Nephron (organoid): Measurements from ENCODE around the gene WFDC11.
"Not testable (repeated sequence)": the region's sequence is repeated elsewhere in the genome, so short reads cannot be mapped to it uniquely, and the experiment has no call there.

ENCODE experiments used
- H3K27ac Mint-ChIP-seq, 3 experiments: 2 replicates each; pipeline ENCODE4 v1.8.0; 2020; ENCODE audit warnings: mixed read lengths in 3 of 3, mild to moderate bottlenecking in 2 of 3, moderate library complexity in 1 of 3
- H3K27me3 Mint-ChIP-seq: 2 replicates; pipeline ENCODE4 v1.8.0; 2021; ENCODE audit warnings: low read depth, mild to moderate bottlenecking, moderate library complexity, mixed read lengths
- H3K36me3 Mint-ChIP-seq: 2 replicates; pipeline ENCODE4 v1.8.0; 2020; ENCODE audit warnings: low read depth, mixed read lengths
- H3K4me1 Mint-ChIP-seq: 2 replicates; pipeline ENCODE4 v1.8.0; 2020; ENCODE audit warnings: mixed read lengths
- H3K4me3 Mint-ChIP-seq, 3 experiments: 2 replicates each; pipeline ENCODE4 v1.8.0; 2020; ENCODE audit warnings: mild to moderate bottlenecking in 3 of 3, mixed read lengths in 3 of 3, moderate library complexity in 2 of 3
- H3K9me3 Mint-ChIP-seq: 2 replicates; pipeline ENCODE4 v1.8.0; 2020; ENCODE audit warnings: mixed read lengths
- TF ChIP-seq, protein P1 (sequence below), 3 experiments: fragments of 200-600 bp; sonication (generic); IDR thresholded peaks; one replicate each; pipeline ENCODE4 v1.5.0; 2021; ENCODE audit warnings: antibody characterized with exemption in 3 of 3; ENCODE audit not compliant: unreplicated experiment in 3 of 3

Gene WFDC11

DNA sequence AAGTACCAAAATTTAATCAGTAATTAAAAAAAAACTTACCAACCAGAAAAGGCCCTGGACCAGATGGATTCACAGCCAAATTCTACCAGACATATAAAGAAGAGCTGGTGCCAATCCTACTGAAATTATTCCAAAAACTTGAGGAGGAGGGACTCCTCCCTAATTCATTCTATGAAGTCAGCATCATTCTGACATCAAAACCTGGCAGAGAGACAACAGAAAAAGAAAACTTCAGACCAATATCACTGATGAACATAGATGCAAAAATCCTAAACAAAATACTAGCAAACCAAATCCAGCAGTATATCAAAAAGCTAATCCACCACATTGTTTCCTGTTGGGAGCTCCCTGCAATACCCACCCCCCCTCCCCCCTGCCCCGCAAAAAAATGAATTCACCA, at the start of gene WFDC11:
WFDC11 (minus strand) TSS at position 101 of the 400 bp plus-strand sequence. CDS start 19,639 bp downstream, outside the sequence.
- TF ChIP-seq, protein P1, sequence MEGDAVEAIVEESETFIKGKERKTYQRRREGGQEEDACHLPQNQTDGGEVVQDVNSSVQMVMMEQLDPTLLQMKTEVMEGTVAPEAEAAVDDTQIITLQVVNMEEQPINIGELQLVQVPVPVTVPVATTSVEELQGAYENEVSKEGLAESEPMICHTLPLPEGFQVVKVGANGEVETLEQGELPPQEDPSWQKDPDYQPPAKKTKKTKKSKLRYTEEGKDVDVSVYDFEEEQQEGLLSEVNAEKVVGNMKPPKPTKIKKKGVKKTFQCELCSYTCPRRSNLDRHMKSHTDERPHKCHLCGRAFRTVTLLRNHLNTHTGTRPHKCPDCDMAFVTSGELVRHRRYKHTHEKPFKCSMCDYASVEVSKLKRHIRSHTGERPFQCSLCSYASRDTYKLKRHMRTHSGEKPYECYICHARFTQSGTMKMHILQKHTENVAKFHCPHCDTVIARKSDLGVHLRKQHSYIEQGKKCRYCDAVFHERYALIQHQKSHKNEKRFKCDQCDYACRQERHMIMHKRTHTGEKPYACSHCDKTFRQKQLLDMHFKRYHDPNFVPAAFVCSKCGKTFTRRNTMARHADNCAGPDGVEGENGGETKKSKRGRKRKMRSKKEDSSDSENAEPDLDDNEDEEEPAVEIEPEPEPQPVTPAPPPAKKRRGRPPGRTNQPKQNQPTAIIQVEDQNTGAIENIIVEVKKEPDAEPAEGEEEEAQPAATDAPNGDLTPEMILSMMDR (IDR thresholded peaks at IDR 0.05; ENCODE audit: unreplicated experiment in 3 of 3) = no peak
- Mint-ChIP-seq H3K4me1 (no peaks in the 10 kb centered on the region), H3K36me3 (no peaks in the 10 kb centered on the region), H3K27me3 (no peaks in the 10 kb centered on the region), H3K4me3 (no peak within 1 kb of the TSS), H3K27ac (no peak within 1 kb of the TSS), H3K9me3 (peaks cover 8% of the 10 kb centered on the region)

DNA sequence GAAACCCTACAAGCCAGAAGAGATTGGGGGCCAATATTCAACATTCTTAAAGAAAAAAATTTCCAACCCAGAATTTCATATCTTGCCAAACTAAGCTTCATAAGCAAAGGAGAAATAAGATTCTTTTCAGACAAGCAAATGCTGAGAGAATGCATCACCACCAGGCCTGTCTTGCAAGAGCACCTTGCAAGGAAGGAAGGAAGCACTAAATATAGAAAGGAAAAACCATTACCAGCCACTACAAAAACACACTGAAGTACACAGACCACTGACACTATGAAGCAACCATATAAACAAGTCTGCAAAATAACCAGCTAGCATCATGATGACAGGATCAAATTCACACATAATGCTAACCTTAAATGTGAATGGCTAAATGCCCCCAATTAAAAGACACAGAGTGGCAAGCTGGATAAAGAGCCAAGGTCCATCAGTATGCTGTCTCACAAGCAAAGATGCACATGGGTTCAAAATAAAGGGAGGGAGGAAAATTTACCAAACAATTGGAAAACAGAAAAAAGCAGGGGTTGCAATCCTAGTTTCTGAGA, 46.2 kb upstream of the WFDC11 start:
- H3K4me1 Mint-ChIP-seq = not testable (repeated sequence)

DNA sequence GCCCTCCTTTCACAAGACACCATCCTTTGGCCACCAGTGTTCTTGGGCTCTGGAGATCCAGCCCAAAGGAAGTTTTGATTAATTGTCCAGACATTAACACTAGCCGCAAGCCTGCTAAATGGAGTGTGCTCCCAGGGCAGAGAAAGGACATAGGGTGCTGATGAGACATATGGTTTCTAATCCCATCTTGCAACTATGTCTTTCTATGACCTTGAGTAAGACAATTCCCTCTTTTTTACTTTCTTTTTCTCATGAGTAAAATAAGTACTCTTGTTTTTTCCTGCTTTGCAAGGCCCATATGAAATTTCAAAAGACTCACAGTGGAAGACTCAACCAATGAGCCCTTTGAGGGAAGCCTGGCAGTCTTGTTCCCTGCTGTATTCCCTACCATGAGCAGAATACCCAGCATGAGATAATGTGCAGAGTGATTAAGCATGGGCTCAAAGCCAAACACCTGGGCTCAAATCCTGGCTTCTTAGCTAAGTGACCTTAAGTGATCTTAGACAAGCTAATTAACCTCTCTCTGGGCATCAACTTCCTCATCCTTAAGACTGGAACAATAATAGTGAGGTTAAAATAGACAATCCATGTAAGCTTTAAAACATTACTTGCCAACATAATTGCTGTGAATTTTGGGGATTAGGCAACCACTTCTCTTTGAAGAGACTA, 35.1 kb upstream of the WFDC11 start, which contains the start of gene WFDC10B:
WFDC10B (minus strand) TSS at position 51 of the 669 bp plus-strand sequence. CDS start 19,027 bp downstream, outside the sequence.
- Mint-ChIP-seq H3K9me3 (no peaks in the 10 kb centered on the region), H3K36me3 (no peaks in the 10 kb centered on the region), H3K27ac (no peak within 1 kb of the TSS), H3K27me3 (peaks cover 11% of the 10 kb centered on the region), H3K4me3 (no peak within 1 kb of the TSS), H3K4me1 (no peaks in the 10 kb centered on the region)
- TF ChIP-seq, protein P1 (IDR thresholded peaks at IDR 0.05; ENCODE audit: unreplicated experiment in 3 of 3) = no peak

More for the DNA sequence above, 46.2 kb upstream of the WFDC11 start:
- H3K9me3 Mint-ChIP-seq = peaks cover 20% of the 10 kb centered on the region
- H3K36me3 Mint-ChIP-seq, H3K27ac Mint-ChIP-seq, H3K27me3 Mint-ChIP-seq, H3K4me3 Mint-ChIP-seq: not testable (repeated sequence)

DNA sequence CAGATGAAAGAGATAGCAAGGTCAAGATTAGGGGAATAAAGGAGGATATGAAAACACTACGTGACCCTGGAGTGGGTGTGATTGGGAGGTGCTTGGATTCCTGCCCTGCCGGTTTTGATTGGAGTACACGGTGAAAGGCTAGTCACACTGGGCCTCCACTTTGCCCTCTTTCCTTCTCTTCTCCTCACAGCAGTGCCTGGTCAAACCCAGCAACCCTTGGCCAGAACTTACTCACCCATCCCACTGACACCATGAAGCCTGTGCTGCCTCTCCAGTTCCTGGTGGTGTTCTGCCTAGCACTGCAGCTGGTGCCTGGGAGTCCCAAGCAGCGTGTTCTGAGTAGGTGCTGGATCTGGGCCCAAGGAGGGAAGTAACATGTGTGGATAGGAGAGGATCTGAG, 31.8 kb upstream of the WFDC11 start, which contains the start of gene WFDC13:
WFDC13 (plus strand) TSS at position 166 of the 400 bp plus-strand sequence; CDS start at position 252, 86 bp downstream.
- Mint-ChIP-seq H3K4me3 (no peak within 1 kb of the TSS), H3K9me3 (no peaks in the 10 kb centered on the region), H3K36me3 (no peaks in the 10 kb centered on the region), H3K27ac (no peak within 1 kb of the TSS), H3K4me1 (no peaks in the 10 kb centered on the region), H3K27me3 (peaks cover 11% of the 10 kb centered on the region)
- TF ChIP-seq, protein P1 (IDR thresholded peaks at IDR 0.05; ENCODE audit: unreplicated experiment in 3 of 3) = no peak

DNA sequence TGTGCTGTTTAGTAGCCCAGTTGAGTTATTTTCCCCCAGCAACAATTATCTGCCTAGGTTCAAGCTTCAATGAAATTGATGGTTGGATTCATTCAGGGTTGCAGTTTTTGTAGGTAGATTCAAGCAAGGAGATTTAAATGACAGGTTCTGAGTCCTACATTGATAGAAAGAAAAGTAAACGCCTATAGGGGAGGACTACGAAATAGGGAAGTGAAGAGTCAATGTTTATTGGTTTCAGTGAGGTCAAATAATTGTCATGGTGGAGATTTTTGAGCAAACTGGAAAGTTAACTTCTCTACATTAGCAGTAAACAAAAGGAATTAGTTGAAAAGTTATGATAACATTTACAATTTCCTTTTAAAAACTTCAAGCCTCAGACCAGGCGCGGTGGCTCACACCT, 31.1 kb upstream of the WFDC11 start:
- TF ChIP-seq, protein P1 (IDR thresholded peaks at IDR 0.05; ENCODE audit: unreplicated experiment in 3 of 3) = no peak
- Mint-ChIP-seq H3K36me3 (no peaks in the 10 kb centered on the region), H3K27ac (no peak overlapping the region), H3K4me3 (no peak overlapping the region), H3K27me3 (peaks cover 11% of the 10 kb centered on the region), H3K4me1 (no peaks in the 10 kb centered on the region), H3K9me3 (no peaks in the 10 kb centered on the region)

DNA sequence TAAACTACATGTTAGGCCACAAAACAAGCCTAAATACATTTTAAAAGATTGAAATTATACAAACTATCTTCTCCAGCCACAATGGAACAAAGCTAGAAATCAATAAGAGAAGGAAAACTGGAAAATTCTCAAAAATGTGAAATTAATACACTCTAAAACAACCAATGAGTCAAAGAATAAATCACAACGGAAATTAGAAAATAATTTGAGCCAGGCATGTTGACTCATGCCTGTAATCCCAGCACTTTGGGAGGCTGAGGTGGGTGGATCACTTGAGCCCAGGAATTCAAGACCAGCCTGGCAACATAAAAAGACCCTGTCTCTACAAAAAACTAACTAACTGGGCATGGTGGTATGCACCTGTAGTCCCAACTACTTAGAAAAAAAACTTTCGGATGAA, 25.5 kb upstream of the WFDC11 start:
- no peak overlapping the region for H3K27ac Mint-ChIP-seq
- no peaks in the 10 kb centered on the region for H3K36me3 Mint-ChIP-seq
- H3K4me1 Mint-ChIP-seq = no peaks in the 10 kb centered on the region
- TF ChIP-seq, protein P1 (IDR thresholded peaks at IDR 0.05; ENCODE audit: unreplicated experiment in 3 of 3) = no peak
- H3K4me3 Mint-ChIP-seq = no peak overlapping the region
- no peaks in the 10 kb centered on the region for H3K27me3 Mint-ChIP-seq
- H3K9me3 Mint-ChIP-seq = peaks cover 2% of the 10 kb centered on the region

DNA sequence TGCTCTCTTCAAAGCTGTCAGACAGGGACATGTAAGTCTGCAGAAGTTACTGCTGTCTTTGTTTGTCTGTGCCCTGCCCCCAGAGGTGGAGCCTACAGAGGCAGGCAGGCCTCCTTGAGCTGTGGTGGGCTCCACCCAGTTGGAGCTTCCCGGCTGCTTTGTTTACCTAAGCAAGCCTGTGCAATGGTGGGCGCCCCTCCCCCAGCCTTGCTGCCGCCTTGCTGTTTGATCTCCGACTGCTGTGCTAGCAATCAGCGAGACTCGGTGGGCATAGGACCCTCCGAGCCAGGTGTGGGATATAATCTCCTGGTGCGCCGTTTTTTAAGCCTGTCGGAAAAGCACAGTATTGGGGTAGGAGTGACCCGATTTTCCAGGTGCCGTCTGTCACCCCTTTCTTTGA, 23.3 kb upstream of the WFDC11 start:
- H3K4me1 Mint-ChIP-seq, H3K4me3 Mint-ChIP-seq, H3K36me3 Mint-ChIP-seq, H3K27ac Mint-ChIP-seq, H3K9me3 Mint-ChIP-seq, H3K27me3 Mint-ChIP-seq: not testable (repeated sequence)
